Umbilical cord (tissue), 1 donor: Measurements from ENCODE around the gene CSAD. TPM values are rescaled to one million over a fixed set of nuclear protein-coding genes. Genes with fewer than 3 reads are reported as not detected.

Experiments used
- total RNA-seq: library from RNA; depleted of rRNA; stranded (reverse); fragments of >200 nt; gene quantifications from one replicate; pipeline ENCODE4 v1.2.3, GENCODE V29; 2014; ENCODE audit warnings: low replicate concordance; ENCODE audit not compliant: insufficient read depth

The CSAD gene
- total RNA-seq, 1 donor from 2014 or later, result 11.1 TPM

Other genes starting within 250 kb of the CSAD start
- gene KRT18, start 231.8 kb downstream of the CSAD start, total RNA-seq, result 87.9 TPM
- gene EIF4B, start 174.5 kb downstream of the CSAD start, total RNA-seq, result 833 TPM
- gene TNS2, start 130.9 kb downstream of the CSAD start, total RNA-seq, result 39.7 TPM
- 14.2 TPM for gene SPRYD3, start 101.5 kb downstream of the CSAD start, total RNA-seq
- gene IGFBP6, start 83.3 kb downstream of the CSAD start, total RNA-seq, result 112 TPM
- not detected for gene SOAT2, start 77.4 kb downstream of the CSAD start, total RNA-seq
- 14.9 TPM for gene ZNF740, start 203 bp downstream of the CSAD start, total RNA-seq
- not detected for gene ITGB7, start 26.3 kb upstream of the CSAD start, total RNA-seq
- gene RARG, start 51.3 kb upstream of the CSAD start, total RNA-seq, result 5.8 TPM
- gene ESPL1, start 87.4 kb upstream of the CSAD start, total RNA-seq, result 8.4 TPM
- gene PFDN5, start 114.6 kb upstream of the CSAD start, total RNA-seq, result 454 TPM
- 17.8 TPM for gene MYG1, start 118.8 kb upstream of the CSAD start, total RNA-seq
- gene AAAS, start 140.7 kb upstream of the CSAD start, total RNA-seq, result 38.3 TPM
- 0.24 TPM for gene SP7, start 155.4 kb upstream of the CSAD start, total RNA-seq
- gene SP1, start 199.3 kb upstream of the CSAD start, total RNA-seq, result 28.6 TPM
- not detected for gene AMHR2, start 242.9 kb upstream of the CSAD start, total RNA-seq